Hepatocyte (in vitro differentiated cells): ENCODE data around the gene COPS7A. TPM values are rescaled to one million over a fixed set of nuclear protein-coding genes. Genes with fewer than 3 reads are reported as not detected.

ENCODE experiments used
- DNase-seq: peaks from one replicate; pipeline ENCODE4 v3.0.0-alpha.2; 2016; ENCODE audit warnings: low spot score
- H2AFZ ChIP-seq: fragments of 200-600 bp; sonication (generic); 2 replicates; pipeline ENCODE4 v1.6.0; 2016; ENCODE audit warnings: antibody characterized with exemption, mild to moderate bottlenecking
- H3K27ac ChIP-seq: fragments of 200-600 bp; sonication (generic); 2 replicates; pipeline ENCODE4 v1.5.1; 2016; ENCODE audit warnings: mild to moderate bottlenecking
- H3K27me3 ChIP-seq: fragments of 200-600 bp; sonication (generic); 2 replicates; pipeline ENCODE4 v1.6.1; 2016
- H3K36me3 ChIP-seq: fragments of 200-600 bp; sonication (generic); replicated peaks from 2 replicates; pipeline ENCODE4 v1.5.1; 2016; ENCODE audit warnings: low read depth; ENCODE audit not compliant: insufficient read depth
- H3K4me1 ChIP-seq: fragments of 200-600 bp; sonication (generic); 2 replicates; pipeline ENCODE4 v1.5.1; 2016; ENCODE audit warnings: mild to moderate bottlenecking, moderate library complexity; ENCODE audit not compliant: insufficient read depth
- H3K4me2 ChIP-seq: fragments of 200-600 bp; sonication (generic); 2 replicates; pipeline ENCODE4 v1.6.0; 2016
- H3K4me3 ChIP-seq: fragments of 200-600 bp; sonication (generic); 2 replicates; pipeline ENCODE4 v1.5.1; 2016; ENCODE audit warnings: mild to moderate bottlenecking
- H3K79me2 ChIP-seq: fragments of 200-600 bp; sonication (generic); 2 replicates; pipeline ENCODE4 v1.6.0; 2017; ENCODE audit warnings: mild to moderate bottlenecking
- H3K9me2 ChIP-seq: fragments of 200-600 bp; sonication (generic); replicated peaks from 2 replicates; pipeline ENCODE4 v1.6.0; 2017; ENCODE audit warnings: mild to moderate bottlenecking; ENCODE audit not compliant: insufficient read depth
- H3K9me3 ChIP-seq: fragments of 200-600 bp; sonication (generic); 2 replicates; pipeline ENCODE4 v1.5.1; 2016; ENCODE audit warnings: low read depth, mild to moderate bottlenecking
- H4K20me1 ChIP-seq: fragments of 200-600 bp; sonication (generic); 2 replicates; pipeline ENCODE4 v1.6.0; 2016; ENCODE audit warnings: mild to moderate bottlenecking; ENCODE audit not compliant: insufficient read depth, poor library complexity, severe bottlenecking
- CTCF ChIP-seq: fragments of 200-600 bp; sonication (generic); IDR thresholded peaks from 2 replicates; pipeline ENCODE4 v1.5.1; 2016; ENCODE audit warnings: antibody characterized with exemption, mild to moderate bottlenecking; ENCODE audit not compliant: poor library complexity
- EZH2 ChIP-seq: fragments of 200-600 bp; sonication (generic); IDR thresholded peaks from 2 replicates; pipeline ENCODE4 v1.6.1; 2016; ENCODE audit warnings: antibody characterized with exemption, mild to moderate bottlenecking, borderline replicate concordance
- EZH2phosphoT487 ChIP-seq: fragments of 200-600 bp; sonication (generic); IDR thresholded peaks from one replicate; pipeline ENCODE4 v1.6.1; 2018; ENCODE audit warnings: antibody characterized with exemption, mild to moderate bottlenecking, low read depth, moderate library complexity; ENCODE audit not compliant: unreplicated experiment, severe bottlenecking
- WGBS: methylation state at CpG from one replicate; pipeline ENCODE4 v1.1.6; 2016; ENCODE audit warnings: low lambda C conversion rate; ENCODE audit errors: missing lambda C conversion rate; 5-methylcytosine and 5-hydroxymethylcytosine counted together
- polyA plus RNA-seq: library from polyadenylated mRNA; unstranded; fragments of >200 nt; fragmentation: Nextera tagmentation; extraction: Ambion mirVana; gene quantifications from 2 replicates; pipeline ENCODE4 v1.2.1, GENCODE V29; 2016
- total RNA-seq: library from RNA; depleted of rRNA; stranded (reverse); fragments of >200 nt; gene quantifications from 2 replicates; pipeline ENCODE4 v1.2.3, GENCODE V29; 2014

The COPS7A gene
- total and polyA plus RNA-seq, 2 experiments from 2014 or later: 46.9 to 73.6 TPM

DNA sequence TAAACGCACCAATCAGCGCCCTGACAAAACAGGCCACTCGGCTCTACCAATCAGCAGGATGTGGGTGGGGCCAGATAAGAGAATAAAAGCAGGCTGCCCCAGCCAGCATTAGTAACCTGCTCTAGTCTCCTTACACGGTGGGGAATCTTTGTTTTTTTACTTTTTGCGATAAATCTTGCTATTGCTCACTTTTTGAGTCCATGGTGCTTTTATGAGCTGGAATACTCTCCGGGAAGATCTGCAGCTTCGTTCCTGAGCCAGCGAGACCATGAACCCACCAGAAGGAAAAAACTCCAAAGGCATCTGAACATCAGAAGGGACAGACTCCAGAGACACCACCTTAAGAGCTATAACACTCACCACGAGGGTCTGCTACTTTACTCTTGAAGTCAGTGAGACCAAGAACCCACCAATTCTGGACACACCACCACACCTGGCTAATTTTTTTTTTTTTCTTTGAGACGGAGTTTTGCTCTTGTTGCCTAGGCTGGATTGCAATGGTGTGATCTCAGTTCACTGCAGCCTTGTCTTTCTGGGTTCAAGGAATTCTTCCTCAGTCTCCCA is 6.9 kb upstream of the COPS7A start:
- Histone ChIP-seq H3K4me2 (no peak overlapping the region), H4K20me1 (no peaks in the 10 kb centered on the region), H3K27ac (no peak overlapping the region), H3K36me3 (no peaks in the 10 kb centered on the region), H2AFZ (no peak overlapping the region), H3K9me3 (no peaks in the 10 kb centered on the region), H3K4me3 (no peak overlapping the region), H3K9me2 (no peaks in the 10 kb centered on the region), H3K27me3 (no peaks in the 10 kb centered on the region), H3K79me2 (no peaks in the 10 kb centered on the region), H3K4me1 (no peaks in the 10 kb centered on the region)
- TF ChIP-seq CTCF (no peak), EZH2phosphoT487 (no peak), EZH2 (no peak)
- WGBS: 91% methylated on average over 10 of the region's 10 CpGs
- no peak for DNase-seq

DNA sequence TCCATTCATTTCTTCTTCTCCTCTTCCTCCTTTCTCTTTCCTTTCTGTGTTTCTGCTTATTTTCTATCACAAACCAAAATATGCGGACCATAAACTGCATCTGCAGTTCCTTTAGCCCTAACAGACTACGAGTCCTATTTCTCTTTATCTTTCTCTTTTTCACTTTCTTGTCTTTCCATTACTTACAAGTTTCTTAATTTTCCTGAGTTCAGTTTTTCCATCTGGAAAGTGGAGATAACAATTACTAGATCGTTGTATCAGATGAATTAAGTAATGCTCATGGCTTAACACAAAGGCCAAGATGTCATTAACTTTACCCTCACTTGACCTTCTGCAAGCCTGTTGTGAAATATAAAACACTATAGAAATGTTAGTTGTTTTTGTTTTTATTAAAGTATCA is 983 bp upstream of the COPS7A start:
- Histone ChIP-seq H3K36me3 (no peaks in the 10 kb centered on the region), H2AFZ (peak overlapping the region; percentile 75), H3K9me2 (no peaks in the 10 kb centered on the region), H3K4me3 (no peak overlapping the region), H3K79me2 (peaks cover 12% of the 10 kb centered on the region), H4K20me1 (no peaks in the 10 kb centered on the region), H3K27me3 (no peaks in the 10 kb centered on the region), H3K27ac (no peak overlapping the region), H3K4me1 (peaks cover 8% of the 10 kb centered on the region), H3K4me2 (peak overlapping the region; percentile 64), H3K9me3 (no peaks in the 10 kb centered on the region)
- no peak for DNase-seq
- WGBS: 93% methylated on average over 3 of the region's 3 CpGs
- TF ChIP-seq CTCF (no peak), EZH2 (no peak), EZH2phosphoT487 (no peak)

DNA sequence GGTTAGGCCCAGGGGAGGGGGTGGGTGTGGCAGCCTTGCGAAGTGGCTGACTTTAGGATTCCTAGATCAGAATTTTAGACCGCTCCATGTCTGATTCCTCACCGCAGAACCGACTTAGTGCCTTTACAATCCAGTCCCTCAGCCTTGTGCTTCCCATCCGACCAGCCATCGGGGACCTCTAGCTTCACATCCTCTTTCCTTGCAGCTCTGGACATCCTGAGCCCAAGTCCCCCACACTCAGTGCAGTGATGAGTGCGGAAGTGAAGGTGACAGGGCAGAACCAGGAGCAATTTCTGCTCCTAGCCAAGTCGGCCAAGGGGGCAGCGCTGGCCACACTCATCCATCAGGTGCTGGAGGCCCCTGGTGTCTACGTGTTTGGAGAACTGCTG is 557 bp downstream of the COPS7A start:
- H3K36me3 ChIP-seq: no peaks in the 10 kb centered on the region
- peak overlapping the region; percentile 1 for H3K4me3 ChIP-seq
- peak overlapping the region; percentile 76 for H3K27ac ChIP-seq
- H3K4me1 ChIP-seq: peaks cover 8% of the 10 kb centered on the region
- H3K9me3 ChIP-seq: no peaks in the 10 kb centered on the region
- H3K9me2 ChIP-seq: no peaks in the 10 kb centered on the region
- peaks cover 12% of the 10 kb centered on the region for H3K79me2 ChIP-seq
- peak; percentile 24 for DNase-seq
- H2AFZ ChIP-seq: peak overlapping the region; percentile 42
- H4K20me1 ChIP-seq: no peaks in the 10 kb centered on the region
- TF ChIP-seq CTCF (no peak), EZH2 (no peak), EZH2phosphoT487 (no peak)
- WGBS: 25% methylated on average over 9 of the region's 10 CpGs
- no peaks in the 10 kb centered on the region for H3K27me3 ChIP-seq
- peak overlapping the region; percentile 89 for H3K4me2 ChIP-seq

GRCh38 chr12:6725350-6725749 is 1.5 kb downstream of the COPS7A start:
- H3K4me2 ChIP-seq: no peak overlapping the region
- DNase-seq: no peak
- H3K9me3 ChIP-seq: no peaks in the 10 kb centered on the region
- peaks cover 8% of the 10 kb centered on the region for H3K4me1 ChIP-seq
- peaks cover 12% of the 10 kb centered on the region for H3K79me2 ChIP-seq
- TF ChIP-seq CTCF: no peak
- no peak for TF ChIP-seq EZH2phosphoT487
- no peak for TF ChIP-seq EZH2
- no peaks in the 10 kb centered on the region for H4K20me1 ChIP-seq
- no peaks in the 10 kb centered on the region for H3K27me3 ChIP-seq
- H3K27ac ChIP-seq: no peak overlapping the region
- 95% methylated on average over 7 of the region's 7 CpGs for WGBS
- no peaks in the 10 kb centered on the region for H3K9me2 ChIP-seq
- no peaks in the 10 kb centered on the region for H3K36me3 ChIP-seq
- no peak overlapping the region for H2AFZ ChIP-seq
- H3K4me3 ChIP-seq: no peak overlapping the region
